ENCODE measurements around the gene CEP44.

CEP44 gene

GRCh38 chr4:174316546-174316945, 32.8 kb downstream of the CEP44 start:
- ChIA-PET POLR2A (no interaction called here), CTCF (no interaction called here)
- no peak for DNase-seq (ENCODE audit: extremely low spot score)
- no peak for TF ChIP-seq CTCF (IDR thresholded peaks at IDR 0.05; ENCODE audit: control extremely low read depth, extremely low read depth, low read depth, missing control alignments)

DNA sequence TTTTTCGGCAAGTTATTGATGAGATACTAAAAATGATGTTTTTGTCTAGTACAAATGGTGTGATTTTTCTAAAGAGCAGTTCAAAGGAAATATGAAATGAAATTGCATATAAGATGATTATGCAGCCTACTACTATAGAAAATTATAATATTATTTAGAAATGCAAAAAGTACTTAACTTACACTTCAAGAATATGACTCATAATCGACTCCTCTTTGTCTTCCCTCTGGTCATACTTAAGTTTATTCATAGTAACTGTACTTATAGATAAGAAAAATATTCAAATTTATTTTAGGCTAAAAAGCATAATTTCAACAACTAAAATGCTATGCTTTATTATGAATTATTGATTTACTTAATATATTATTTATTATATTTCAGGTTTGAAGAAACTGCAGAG, 33.2 kb downstream of the CEP44 start:
- CTCF ChIA-PET, result no interaction called here

DNA sequence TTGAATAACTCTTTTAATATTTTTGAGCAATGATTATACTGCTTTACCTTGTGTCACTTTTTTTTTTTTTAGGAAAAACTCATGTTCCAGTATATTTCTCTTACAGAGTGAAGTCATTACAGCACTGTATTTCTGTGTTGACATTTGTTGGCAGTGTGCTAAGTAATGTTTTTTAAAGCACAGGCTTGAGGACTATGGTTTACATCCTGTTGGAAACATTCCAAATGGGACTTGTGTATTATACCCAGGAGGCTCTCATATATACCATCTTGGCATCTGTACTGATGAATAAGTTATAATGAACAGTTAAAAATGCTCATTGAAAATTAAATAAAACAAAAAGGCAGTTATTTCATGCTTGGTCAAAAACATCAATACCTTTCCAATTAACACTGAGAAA, 33.8 kb downstream of the CEP44 start:
- ChIA-PET CTCF (interaction anchor here (1.4 kb wide), 1 partner anchor 34 kb away, joined by 5 read pairs; the partner anchor contains the start of genes CEP44 and FBXO8), POLR2A (no interaction called here)
- no peak for TF ChIP-seq CTCF (IDR thresholded peaks at IDR 0.05; ENCODE audit: control extremely low read depth, extremely low read depth, low read depth, missing control alignments)
- DNase-seq (ENCODE audit: extremely low spot score), result no peak

More for the DNA sequence above, 33.2 kb downstream of the CEP44 start:
- no peak for DNase-seq (ENCODE audit: extremely low spot score)
- POLR2A ChIA-PET, result no interaction called here
- TF ChIP-seq CTCF (IDR thresholded peaks at IDR 0.05; ENCODE audit: control extremely low read depth, extremely low read depth, low read depth, missing control alignments), result no peak

DNA sequence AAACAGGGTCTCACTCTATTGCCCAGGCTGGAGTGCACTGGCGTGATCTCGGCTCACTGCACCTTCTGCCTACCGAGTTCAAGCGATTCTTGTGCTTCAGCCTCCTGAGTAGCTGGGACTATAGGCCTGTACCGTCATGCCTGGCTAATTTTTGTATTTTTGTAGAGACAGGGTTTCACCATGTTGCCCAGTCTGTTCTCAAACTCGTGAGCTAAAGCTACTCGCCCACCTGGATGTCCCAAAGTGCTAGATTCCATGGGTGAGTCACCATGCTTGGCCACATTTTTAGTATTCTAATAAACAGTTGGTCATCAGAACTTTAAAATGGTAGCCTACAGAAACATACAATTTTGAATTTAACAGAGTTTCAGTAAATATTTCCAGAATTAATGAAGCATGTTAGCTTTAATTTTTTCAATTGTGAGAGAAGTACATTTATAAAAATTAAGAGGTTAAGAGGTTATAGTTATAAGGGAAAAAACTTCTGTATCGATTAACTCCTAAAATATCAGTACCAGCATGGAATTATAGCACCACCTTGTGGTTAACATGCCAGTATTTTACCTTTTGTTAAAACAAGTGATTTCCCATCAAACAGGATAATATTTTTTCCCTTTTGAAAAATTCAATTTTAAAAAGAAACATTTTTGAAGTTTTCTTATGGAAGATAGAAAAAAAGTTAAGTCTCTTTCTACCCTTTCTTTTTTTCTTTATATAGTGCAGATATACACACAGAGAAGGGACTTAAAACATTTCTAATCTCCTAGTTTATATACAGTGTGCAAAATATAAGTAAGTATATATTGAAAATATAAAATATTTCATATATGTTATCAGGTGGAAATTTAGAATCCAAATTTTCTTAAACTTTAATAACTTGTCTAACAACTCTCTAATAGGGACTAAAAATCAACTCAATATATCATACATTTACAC, 35.4 kb downstream of the CEP44 start:
- peak; percentile 45 for TF ChIP-seq CTCF (IDR thresholded peaks at IDR 0.05; ENCODE audit: control extremely low read depth, extremely low read depth, low read depth, missing control alignments)
- CTCF ChIA-PET, result interaction anchor here (0.7 to 3.0 kb wide), 15 partner anchors 8 to 813 kb away, joined by 3 to 10 read pairs (median 5); partner anchors contain the start of genes CEP44 and FBXO8
- POLR2A ChIA-PET, result no interaction called here
- DNase-seq (ENCODE audit: extremely low spot score), result peak; percentile 20

DNA sequence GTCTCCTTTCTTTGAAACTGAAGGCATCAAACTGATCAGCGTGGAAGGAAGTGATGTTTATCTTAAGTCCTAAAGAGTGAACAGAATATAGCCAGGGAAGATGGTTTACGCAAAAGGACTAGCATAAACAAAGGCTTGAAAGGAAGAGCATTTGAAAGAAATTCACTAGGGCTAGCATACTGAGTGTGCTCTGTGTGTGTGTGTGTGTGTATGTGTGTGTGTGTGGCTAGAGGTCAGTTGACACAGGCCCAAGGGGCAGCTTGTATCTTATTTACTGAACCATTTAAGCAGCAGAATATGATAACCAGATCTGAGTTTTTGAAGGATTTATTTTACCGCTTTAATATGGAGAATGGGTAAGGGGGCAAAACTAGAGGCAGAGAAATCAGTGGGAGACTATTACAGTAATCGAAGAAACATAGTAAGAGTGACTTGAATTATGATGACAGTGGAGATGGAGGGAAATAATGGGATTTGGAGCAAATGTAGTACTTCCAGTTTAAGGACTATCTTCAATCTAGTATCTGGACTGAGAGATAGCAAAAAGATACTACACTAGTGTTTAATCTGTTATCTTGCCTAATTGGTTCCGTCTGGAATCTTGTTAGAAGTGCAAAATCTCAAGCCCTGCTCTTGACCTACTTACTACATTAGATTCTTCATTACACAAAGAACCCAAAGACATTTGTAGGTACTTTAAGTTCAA, 36.9 kb downstream of the CEP44 start:
- no peak for TF ChIP-seq CTCF (IDR thresholded peaks at IDR 0.05; ENCODE audit: control extremely low read depth, extremely low read depth, low read depth, missing control alignments)
- CTCF ChIA-PET, result interaction anchor here (0.8 to 3.0 kb wide), 7 partner anchors 10 to 815 kb away, joined by 3 to 9 read pairs (median 4); no protein-coding TSS in a partner anchor
- POLR2A ChIA-PET, result no interaction called here
- no peak for DNase-seq (ENCODE audit: extremely low spot score)

DNA sequence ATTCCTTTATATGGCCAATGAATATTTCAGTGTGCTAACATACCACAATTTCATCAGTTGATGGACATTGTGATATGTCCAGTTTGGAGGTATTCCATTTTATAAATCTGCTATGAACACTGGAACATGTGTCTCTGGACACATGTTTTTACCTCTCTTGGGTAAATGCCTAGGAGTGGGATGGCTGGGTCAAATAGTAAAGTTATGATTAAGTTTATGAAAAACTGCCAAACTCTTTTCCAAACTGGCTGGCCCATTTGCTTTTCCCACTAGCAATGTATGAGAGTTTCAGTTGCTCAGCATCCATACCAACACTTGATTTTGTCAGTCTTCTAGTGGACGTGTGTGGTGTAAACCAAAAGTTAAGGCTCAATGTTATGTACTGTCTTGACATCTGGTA, 40.5 kb downstream of the CEP44 start:
- CTCF ChIA-PET, result interaction anchor here (1.0 kb wide), 1 partner anchor 11 kb away, joined by 3 read pairs; no protein-coding TSS in a partner anchor

More for the DNA sequence above, 40.5 kb downstream of the CEP44 start:
- no peak for DNase-seq (ENCODE audit: extremely low spot score)
- POLR2A ChIA-PET, result no interaction called here
- TF ChIP-seq CTCF (IDR thresholded peaks at IDR 0.05; ENCODE audit: control extremely low read depth, extremely low read depth, low read depth, missing control alignments), result no peak
